Cerebellar cortex (tissue), 1 donor: ENCODE results near the gene TRIM2.

ENCODE experiments used
- DNase-seq: peaks from one replicate; pipeline ENCODE4 v3.0.0-alpha.2; 2015; ENCODE audit warnings: low spot score

TRIM2 gene

DNA sequence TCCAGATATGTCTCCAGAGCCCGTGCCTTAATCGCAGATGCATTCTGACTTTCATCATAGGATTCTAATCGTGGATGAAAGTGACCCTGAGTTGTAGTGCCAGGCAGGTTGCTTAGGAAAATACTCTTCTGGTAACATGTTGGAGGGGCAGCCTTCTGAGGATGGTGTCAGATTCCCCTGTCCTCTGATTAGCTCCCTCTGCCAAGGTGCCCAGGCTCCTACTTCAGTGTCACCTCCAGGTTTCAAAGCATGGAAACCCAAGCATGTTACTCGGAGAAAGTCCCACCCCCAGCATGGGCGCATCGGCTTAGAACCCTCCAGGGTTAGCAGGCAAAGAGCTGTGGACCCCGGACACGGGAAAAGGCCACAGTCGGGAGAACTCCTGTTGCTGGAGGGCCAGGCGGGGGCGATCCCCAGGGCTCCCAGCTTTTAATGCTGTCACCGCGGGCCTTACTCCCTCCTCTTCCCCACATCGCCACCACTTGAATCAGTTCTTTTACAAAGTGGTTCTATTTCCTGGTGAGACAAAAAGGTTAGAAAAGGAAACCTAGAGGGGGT, 44.5 kb downstream of the TRIM2 start:
- peak; percentile 35 for DNase-seq

DNA sequence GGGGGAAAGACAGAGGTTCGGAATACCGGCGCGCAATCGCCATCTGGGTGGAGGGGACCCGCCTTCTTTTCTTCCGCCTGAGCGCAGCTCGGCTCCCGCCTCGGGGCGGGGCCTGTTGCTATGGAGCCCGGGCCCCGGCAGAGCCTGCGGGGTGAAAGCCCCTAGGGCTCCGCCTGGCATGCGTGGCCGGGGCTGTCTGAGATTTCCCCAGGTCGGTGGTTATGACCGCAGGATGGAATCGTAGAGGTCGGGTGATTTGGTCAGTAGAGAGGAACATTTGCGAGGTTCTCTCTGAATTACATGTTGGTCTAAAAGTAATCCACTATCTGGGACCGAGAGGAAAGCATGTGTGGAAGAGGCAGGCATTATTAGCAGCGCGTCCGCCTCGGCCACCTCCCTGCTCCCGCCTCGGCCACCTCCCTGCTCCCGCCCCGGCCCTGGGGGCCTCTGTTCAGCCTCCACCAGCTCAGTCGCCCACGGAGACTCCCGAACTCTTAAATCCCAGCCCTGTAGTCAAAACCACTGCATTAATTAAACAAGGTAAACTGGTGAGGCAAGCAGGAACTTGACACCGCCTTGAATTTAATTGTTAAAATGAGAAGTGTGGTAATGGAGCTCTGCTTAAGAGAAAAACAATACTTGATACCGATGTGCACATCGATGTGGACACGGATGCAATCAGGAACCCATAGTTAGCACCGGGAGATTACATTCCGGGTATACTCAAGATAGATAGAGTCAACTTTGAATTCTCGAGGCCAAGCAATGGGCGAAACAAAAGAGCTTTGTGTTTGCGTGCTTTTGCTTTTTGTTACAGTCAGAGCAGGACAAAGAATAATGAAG, 45.2 kb downstream of the TRIM2 start:
- peak; percentile 77 for DNase-seq

DNA sequence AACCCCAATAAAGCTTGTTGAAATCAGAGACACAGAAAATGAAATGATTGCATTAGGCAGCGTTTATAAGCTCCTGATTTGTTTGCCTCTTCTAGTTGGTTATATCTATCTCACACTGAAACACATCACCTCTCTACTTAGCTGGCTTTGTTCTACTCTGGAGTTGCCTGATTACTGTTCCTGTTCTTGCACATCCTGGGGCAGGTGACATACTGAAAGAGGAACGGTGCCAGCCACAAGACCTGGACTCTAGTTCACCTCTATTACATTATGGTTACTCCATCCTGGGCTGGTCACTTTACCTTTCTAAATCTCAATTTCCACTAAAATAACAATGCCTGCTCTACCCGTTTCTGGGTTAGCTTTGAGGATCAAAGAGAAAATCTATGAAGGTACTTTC, 47.9 kb downstream of the TRIM2 start:
- no peak for DNase-seq

DNA sequence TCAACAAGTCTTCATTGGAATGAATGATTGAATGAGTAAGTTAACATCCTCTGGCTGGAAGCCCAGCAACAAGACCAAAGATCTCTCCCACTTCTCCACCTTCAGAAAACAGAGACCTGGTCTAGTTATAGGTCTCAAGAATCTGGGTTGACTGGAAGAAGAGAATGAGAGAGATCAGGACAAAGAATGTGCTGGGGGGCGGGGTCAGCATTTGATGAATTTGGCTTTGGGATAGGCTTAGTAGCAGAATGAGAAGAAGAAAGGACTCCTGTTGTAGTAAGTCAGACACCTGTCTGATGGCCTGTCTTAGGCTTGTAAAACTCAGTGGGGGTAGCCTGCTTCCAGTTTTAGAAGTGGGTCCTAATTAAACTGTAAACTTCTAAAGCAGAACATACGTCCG, 51.0 kb downstream of the TRIM2 start:
- no peak for DNase-seq

DNA sequence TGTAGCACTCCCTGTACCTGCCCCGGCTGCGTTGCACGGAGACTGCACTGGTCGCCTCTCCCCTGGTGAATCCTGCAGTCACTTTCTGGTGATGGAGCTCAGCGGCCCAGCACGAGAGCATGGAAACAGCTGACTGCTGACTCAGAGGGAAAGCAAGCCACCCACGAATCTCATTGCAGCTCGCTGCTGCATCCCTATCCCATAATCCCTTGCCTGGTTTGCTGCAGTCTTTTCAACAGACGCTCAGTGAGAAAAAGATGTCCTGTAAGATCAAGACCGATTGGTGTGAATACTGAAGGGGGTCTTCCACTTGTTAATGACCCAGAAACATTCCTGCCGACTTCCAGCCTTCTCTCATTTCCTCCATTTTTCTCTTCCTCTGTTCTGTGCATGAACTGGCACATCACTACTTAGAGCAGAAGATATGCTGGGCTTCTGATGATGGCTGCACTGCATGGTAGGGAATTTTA, 52.9 kb downstream of the TRIM2 start:
- peak; percentile 95 for DNase-seq

DNA sequence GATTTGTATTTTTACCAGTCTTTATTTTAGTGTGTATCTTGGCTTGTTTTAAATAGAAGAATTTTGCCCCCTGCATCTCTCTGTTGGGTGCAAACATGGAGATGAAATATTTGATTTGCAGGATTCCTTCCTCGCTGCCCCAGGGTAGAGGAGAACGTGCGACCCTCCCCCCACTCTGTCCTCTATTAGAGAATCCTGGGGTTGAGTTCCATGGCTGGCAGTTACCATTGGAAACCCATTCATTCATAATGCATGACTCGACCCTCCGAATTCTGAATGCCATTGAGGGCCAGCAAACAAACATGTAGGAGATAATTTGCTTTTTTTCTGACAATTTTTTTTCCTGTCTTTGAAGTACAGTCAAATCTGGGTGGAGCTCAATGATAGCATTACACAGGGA, 53.7 kb downstream of the TRIM2 start:
- DNase-seq = no peak

DNA sequence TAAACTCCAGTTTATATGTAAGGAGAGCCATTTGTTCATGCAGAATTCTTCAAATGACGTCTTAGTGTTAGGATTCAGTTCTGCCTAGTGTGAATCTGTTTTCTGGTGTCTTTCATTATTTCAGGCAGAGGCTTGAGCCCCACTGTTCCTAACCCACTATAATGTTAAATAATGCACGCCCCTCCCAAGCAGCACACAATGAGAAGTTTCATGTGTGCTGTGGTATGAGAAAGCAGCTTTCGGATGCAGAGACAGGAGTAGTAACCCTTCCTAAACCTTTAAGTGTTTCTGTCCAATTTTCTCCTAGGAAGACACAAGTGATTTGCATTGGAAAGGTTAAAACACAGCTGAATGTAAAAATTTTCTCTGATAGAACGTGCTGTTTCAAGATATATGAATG, 54.5 kb downstream of the TRIM2 start:
- DNase-seq = peak; percentile 39

DNA sequence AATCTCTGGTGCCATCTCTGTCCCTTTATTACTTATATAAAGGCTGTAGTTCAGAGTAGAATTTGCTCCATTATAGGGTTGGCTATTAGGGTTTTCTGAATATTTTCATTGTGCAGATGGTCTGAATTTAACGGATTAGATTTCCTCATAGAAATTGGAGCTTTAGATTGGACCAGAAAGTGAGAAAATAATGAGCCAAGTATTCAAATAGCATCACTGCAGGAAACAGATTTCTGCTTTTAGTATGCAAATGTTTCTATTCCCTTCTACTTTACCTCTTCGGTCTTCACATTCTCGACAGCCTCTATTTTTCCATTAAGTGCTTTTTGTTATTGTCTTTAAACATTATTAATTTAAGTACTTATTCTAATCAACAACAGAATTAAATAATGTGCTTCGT, 55.4 kb downstream of the TRIM2 start:
- DNase-seq = peak; percentile 48

DNA sequence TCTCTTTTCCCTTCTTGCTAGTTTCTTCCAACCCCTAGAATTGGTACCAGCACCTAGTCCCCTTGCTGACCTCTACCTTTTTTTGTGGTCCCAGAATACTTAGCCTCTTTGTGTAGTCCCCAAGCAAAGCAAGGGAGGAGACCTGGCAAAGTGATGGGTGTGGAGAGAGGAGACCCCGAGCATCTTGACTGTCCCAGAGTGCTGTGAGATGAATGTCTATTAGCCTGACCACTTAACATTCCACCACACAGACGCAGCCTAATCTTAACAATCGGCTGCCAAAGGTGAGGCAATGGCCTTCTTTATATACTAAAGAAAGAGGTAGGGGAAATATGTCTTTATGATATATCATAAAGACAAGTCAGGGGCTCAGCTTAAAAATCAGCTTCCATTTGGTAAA, 55.9 kb downstream of the TRIM2 start:
- peak; percentile 39 for DNase-seq

DNA sequence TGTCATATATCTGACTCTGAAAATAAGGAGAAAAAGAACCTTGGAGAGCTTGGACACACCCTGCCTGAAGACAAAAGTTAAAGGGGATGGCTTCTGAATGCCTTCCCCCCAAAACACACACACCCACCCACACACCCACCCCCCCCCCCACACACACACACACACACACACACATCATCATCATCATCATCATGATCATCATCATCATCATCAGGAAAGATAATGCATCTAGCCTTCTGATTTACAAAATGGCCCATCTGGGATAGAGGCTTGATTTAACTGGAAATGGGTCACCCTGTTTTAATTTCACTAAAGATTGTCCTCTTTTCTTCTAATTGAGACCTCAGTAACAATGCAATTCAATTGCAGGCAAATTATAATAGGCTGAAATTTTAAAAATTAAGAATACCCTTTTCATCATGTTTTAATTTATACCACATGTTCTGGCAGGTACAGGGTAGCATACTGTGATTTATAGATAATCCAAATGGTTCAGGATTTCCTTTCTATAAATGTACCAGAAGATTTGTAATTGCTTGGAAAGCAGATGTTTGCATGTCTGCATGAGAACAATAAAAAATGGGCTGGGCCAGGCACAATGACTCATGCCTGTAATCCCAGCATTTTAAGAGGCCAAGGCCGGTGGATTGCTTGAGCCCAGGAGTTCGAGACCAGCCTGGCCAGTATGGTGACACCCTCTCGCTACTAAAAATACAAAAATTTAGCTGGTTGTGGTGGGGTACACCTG, 56.5 kb downstream of the TRIM2 start:
- no peak for DNase-seq

DNA sequence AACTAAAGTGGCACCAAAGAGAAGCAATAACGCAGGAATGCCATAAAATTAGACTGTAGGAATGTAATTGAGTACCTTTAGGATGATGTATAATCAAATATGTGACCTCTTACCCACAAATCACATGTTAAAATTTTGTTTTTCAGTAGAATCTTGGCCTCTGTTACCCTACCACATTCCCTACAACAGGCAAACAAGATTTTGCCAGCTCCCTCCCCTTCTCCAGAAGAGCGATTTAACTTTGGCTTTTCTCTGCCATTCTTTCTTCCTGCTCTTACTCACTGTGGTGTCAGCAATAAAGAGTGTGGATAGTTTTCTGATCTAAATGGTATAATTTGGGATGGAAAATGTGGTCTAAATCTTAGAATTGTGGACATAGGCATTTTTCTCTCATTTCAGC, 57.2 kb downstream of the TRIM2 start:
- no peak for DNase-seq

DNA sequence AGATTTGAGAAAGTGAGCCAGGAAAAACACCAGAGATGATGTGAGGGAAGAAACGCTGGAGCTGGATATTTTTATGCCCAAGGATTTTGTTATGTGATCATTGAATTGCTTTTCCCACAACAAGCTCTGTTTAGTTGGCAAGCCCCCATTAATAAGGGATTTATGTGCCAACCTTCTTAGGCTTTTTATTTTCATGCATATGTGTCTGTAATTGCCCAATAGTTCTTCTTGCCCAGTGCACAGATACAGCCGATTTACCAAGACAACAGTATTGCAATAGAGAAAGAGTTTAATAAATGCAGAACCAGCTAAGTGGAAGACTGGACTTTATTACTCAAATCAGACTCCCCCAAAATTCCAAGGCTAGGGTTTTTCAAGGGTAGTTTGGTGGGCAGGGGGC, 57.7 kb downstream of the TRIM2 start:
- DNase-seq = no peak

DNA sequence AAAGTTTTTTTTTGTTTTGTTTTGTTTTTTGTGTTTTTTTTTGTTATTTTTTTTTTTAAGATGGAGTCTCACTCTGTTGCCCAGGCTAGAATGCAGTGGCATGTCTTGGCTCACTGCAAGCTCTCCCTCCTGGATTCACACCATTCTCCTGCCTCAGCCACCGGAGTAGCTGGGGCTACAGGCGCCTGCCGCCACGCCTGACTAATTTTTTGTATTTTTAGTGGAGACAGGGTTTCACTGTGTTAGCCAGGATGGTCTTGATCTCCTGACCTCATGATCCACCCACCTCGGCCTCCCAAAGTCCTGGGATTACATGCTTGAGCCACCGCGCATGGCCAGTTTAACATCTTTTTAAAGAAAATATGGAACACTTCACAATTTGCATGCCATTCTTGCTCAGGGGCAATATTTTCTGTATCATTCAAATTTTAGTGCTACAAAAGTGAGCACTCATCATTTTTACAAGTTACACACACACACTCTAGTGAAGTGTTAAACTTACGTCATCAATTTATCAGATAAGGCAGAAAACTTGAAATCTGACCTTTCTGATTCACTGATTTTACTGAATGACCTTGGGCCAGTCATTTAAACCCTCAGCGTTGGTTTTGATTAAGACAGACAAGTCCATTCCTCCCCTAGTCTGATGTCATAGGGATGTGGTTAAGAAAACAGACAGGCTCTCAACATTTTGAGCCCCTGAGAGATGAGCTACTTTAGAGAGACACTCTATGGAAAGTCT, 61.2 kb downstream of the TRIM2 start:
- DNase-seq = no peak

DNA sequence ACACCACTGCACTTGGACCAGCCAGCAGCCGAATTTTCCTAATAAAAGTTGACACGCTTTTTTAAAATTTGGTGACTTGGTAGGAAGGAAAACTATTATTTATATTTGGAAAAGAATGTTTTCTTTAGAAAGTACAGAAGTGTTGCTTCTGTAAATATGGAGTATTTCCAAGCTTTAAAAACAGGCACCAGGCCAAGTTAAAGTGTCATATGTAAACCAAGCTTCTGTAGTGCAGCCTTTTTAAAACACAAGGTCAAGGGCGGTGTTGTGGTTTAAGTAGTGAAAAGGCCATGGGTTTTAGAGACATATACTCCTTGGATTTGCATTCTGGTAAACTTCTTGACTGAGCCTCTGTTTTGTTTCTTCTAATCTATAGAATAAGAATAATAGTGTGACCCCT, 62.7 kb downstream of the TRIM2 start:
- no peak for DNase-seq

DNA sequence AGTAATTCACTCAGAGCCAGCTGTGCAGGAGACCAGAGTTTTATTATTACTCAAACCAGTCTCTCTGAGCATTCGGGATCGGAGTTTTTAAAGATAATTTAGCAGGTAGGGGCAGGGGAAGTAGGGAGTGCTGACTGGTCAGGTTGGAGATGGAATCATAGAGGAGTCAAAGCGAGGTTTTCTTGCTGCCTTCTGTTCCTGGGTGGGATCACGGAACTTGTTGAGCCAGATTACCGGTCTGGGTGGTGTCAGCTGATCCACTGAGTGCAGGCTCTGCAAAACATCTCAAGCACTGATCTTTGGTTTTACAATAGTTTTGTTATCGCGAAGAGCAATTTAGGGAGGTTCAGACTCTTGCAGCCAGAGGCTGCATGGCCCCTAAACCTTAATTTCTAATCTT, 63.6 kb downstream of the TRIM2 start:
- no peak for DNase-seq

DNA sequence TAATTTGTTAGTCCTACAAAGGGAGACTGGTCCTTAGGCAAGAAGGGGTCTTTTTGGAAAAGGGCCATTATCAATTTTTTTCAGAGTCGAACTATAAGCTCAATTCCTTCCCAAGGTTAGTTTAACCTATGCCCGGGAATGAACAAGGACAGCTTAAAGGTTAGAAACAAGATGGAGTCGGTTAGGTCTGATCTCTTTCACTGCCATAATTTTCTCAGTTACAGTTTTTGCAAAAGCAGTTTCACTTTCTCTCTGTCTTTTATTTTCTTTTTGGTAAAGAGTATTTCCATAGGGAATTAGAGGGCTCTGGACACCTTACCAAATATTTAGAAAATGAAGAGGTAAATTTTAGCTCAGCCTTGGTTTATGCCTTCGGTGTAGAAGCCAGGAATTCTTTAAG, 64.1 kb downstream of the TRIM2 start:
- no peak for DNase-seq

DNA sequence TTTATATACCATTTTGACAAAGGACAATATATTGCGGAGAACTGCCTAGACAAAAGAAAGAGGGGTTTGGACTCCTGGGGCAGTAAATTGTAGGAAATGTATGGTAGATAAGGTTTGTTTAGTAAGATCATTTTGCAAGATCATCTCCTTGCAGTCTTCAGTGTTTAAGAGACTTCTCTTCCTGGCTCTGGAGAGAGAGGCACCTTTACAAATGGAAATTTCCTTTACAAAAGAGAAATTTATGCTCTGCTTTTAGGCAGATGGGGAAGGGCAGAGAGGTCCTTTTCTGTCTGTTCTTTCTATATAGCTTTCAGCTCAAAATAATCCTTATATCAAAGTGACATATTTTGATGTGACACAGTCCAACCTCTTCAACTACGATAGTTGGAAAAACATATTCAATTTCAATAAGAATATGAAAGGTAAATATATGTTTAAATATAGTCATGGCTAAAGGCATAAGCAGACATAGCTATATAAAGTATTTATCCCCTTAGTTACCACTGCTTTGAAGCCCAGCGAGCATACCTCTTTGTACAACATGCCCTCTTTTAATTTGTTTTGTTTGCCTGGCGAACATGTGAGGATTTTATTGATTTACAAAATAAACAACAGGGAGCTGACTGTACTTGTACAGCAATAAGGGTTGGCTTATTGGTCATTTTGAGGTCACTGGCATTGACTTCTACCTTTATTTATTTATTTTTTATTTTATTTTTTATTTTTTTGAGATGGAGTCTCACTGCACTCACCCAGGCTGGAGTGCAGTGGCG, 65.2 kb downstream of the TRIM2 start:
- no peak for DNase-seq

DNA sequence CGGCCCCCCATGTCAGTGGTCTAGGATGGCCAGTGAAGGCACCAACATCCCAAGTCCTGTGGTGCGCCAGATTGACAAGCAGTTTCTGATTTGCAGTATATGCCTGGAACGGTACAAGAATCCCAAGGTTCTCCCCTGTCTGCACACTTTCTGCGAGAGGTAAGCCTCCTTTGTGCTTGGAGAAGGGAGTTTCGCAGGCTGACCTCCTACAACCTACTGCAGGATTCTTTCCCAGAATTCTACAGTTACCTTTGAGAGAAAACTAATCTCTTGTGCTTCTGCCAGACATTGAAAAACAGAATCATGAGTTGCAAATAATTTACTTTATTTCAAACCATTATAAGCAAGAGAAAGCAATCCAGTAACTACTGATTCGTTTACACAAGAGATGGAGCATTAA, 66.1 kb downstream of the TRIM2 start:
- DNase-seq = no peak

DNA sequence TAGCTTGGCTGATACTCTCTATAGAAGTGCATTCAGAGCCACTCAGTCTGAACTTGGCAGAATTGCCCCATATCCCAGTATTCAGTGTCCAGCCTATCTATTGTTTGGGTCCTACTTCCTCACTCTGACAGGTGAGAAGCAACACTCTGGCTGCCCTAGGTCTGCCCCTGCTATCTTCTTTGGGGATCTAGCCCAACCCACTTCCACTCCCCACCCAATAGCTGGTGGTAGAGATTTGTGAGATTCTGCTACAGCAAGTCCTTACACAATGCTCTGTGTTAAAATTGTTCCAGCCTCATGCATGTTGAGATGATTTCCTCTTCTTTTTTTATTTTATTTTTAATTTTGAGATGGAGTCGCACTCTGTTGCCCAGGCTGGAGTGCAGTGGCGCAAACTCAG, 67.6 kb downstream of the TRIM2 start:
- DNase-seq = no peak

DNA sequence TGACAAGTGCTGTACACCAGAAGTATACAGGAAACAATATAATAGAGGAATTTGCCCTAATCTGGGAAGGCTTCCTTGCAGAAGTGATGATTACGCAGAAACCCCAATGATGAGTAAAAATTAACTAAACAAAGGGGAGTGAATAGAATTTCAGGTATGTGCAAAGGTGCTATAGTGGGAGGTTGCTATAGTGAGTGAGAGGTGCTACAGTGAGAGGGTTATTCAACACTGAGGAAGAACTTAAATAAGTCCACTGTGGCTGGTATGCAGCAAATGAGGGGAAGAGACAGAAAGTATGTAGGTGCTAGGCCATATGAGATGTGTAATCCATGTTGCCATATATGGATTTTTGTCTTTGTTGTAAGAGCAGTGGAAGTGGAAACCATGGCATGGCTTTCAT, 69.5 kb downstream of the TRIM2 start:
- DNase-seq = no peak

DNA sequence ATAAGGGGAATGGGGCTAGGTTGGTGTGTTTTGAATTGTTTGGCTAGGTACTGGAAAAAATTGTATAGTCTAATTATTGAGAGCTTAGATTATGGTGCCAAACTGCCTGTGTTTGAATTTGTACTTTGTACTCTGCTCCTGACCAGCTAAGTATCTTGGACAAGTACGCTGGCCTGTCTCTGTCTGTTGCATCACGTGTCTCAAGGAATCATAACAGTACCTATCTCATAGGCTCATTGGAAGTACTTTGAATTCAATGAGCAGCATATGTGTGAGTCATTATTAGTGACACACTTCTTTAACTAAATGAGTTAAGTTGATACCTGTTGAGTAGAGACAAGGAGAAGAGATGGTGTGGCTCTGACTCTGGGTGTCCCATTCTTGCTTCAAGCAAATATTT, 70.7 kb downstream of the TRIM2 start:
- DNase-seq = no peak
